Measurements from ENCODE around the gene ATG4A. TPM values are rescaled to one million over a fixed set of nuclear protein-coding genes. Genes with fewer than 3 reads are reported as not detected.

ATG4A gene
- total and polyA plus RNA-seq, 2 of the 8 experiments (the other 6 are each of a cell fraction or from before 2014, with no cell fraction given): 1.2 to 2.0 TPM

DNA sequence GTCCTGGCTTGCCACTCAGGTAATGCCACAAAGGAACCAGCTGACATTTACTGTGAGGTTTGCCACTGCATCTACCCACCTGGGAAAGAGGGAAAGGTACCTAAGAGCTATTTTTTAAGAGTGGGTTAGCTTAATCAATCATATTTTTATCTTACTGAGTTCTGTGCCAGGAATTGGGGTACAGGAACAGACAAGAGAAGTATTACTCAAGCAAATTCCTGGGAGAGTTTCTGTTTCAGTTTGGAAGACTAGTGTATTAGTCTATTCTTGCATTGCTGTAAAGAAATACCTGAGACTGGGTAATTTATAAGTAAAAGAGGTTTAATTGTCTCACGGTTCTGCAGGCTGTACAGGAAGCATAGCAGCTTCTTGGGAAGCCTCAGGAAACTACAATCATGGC lies 23.5 kb upstream of the ATG4A start:
- H3K14ac ChIP-seq (ENCODE audit: insufficient read length): no peak overlapping the region
- no peaks in the 10 kb centered on the region for H4K20me1 ChIP-seq (replicated peaks in 1 of 2; ENCODE audit: control insufficient read depth in 1 of 2, insufficient read depth in 2 of 2, low read length in 2 of 2)
- WGBS, 2 experiments (ENCODE audit: extremely low coverage in 1 of 2, insufficient coverage in 1 of 2, insufficient read length in 1 of 2, insufficient replicate concordance in 2 of 2, low coverage in 1 of 2, low lambda C conversion rate in 2 of 2, missing lambda C conversion rate in 1 of 2): 100% methylated on average over 1 of the region's 1 CpG; no CpG with 5 or more reads in 1 of the 2 experiments
- DNase-seq (ENCODE audit: low read depth in 1 of 2, low spot score in 2 of 2) (no peak), FAIRE-seq (no peak)
- H3K27me3 ChIP-seq (replicated peaks in 1 of 4; ENCODE audit: control insufficient read depth in 3 of 4, extremely low read depth in 1 of 4, insufficient read depth in 3 of 4, low read length in 3 of 4): no peaks in the 10 kb centered on the region
- H3K9ac ChIP-seq (replicated peaks in 1 of 4; ENCODE audit: extremely low read depth in 1 of 4, low read depth in 3 of 4, low read length in 3 of 4): no peak overlapping the region
- H3K23me2 ChIP-seq (ENCODE audit: low read depth, low read length): no peaks in the 10 kb centered on the region
- H3K27ac ChIP-seq (ENCODE audit: low read depth, low read length): no peak overlapping the region
- no peak overlapping the region for H3K56ac ChIP-seq (replicated peaks; ENCODE audit: insufficient read length, low read depth, low read length)
- ChIA-PET CTCF (ENCODE audit: partially characterized antibody) (interaction anchor here (0.6 to 1.0 kb wide), 3 partner anchors 46 to 871 kb away, joined by 3 to 4 read pairs (median 3); no protein-coding TSS in a partner anchor), POLR2A (ENCODE audit: partially characterized antibody) (no interaction called here)
- no peaks in the 10 kb centered on the region for H3K79me2 ChIP-seq (ENCODE audit: control insufficient read depth in 1 of 2, insufficient read depth in 2 of 2, low read length in 2 of 2)
- no peak overlapping the region for H2BK20ac ChIP-seq (ENCODE audit: low read length)
- H3K4me1 ChIP-seq (replicated peaks in 1 of 4; ENCODE audit: control insufficient read depth in 3 of 4, insufficient read depth in 4 of 4, low read length in 3 of 4): no peaks in the 10 kb centered on the region
- H3K9me3 ChIP-seq (ENCODE audit: insufficient read depth in 2 of 2, low read depth in 1 of 2, low read length in 1 of 2): no peaks in the 10 kb centered on the region
- H2AFZ ChIP-seq (ENCODE audit: low read length): no peak overlapping the region
- no peak overlapping the region for H3K18ac ChIP-seq (ENCODE audit: extremely low read depth, low read length)
- no peak overlapping the region for H2BK12ac ChIP-seq (ENCODE audit: low read depth, low read length)
- H4K8ac ChIP-seq (ENCODE audit: extremely low read depth, insufficient read depth, low read length): no peak overlapping the region
- H2BK15ac ChIP-seq (ENCODE audit: low read length): no peak overlapping the region
- no peak overlapping the region for H3K4me2 ChIP-seq (ENCODE audit: insufficient read depth in 1 of 2, low read depth in 2 of 2, low read length in 2 of 2)
- no peak overlapping the region for H3K4me3 ChIP-seq (ENCODE audit: extremely low read depth in 1 of 4, insufficient read depth in 2 of 4, low read depth in 3 of 4, low read length in 4 of 4)
- no peak overlapping the region for H3K4ac ChIP-seq (replicated peaks; ENCODE audit: insufficient read length, low read depth, low read length)
- H3K36me3 ChIP-seq (ENCODE audit: control insufficient read depth in 2 of 4, insufficient read depth in 4 of 4, low read length in 3 of 4): no peaks in the 10 kb centered on the region
- H4K91ac ChIP-seq (replicated peaks; ENCODE audit: insufficient read length, low read length): no peak overlapping the region
- H3K23ac ChIP-seq (ENCODE audit: insufficient read length): no peak overlapping the region
- no peak for TF ChIP-seq HDAC2 (IDR thresholded peaks at IDR 0.05; ENCODE audit: borderline replicate concordance in 1 of 2, low read depth in 2 of 2, low read length in 2 of 2)
- no peak for TF ChIP-seq POLR2AphosphoS5 (IDR thresholded peaks at IDR 0.05; ENCODE audit: low read depth, low read length)
- no peak for TF ChIP-seq KDM1A (IDR thresholded peaks at IDR 0.05; ENCODE audit: borderline replicate concordance, low read length)
- TF ChIP-seq, protein P1, sequence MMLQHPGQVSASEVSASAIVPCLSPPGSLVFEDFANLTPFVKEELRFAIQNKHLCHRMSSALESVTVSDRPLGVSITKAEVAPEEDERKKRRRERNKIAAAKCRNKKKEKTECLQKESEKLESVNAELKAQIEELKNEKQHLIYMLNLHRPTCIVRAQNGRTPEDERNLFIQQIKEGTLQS (IDR thresholded peaks at IDR 0.05; ENCODE audit: insufficient read depth, low read depth, low read length): no peak
- TF ChIP-seq JUND (IDR thresholded peaks at IDR 0.05; ENCODE audit: low read length): no peak
- TF ChIP-seq TEAD4 (IDR thresholded peaks at IDR 0.05; ENCODE audit: low read depth, low read length): no peak
- no peak for TF ChIP-seq BRCA1 (IDR thresholded peaks at IDR 0.05; ENCODE audit: low read depth, low read length)
- no peak for TF ChIP-seq RFX5 (IDR thresholded peaks at IDR 0.05; ENCODE audit: borderline replicate concordance, low read depth, low read length)
- TF ChIP-seq PHF8 (conservative IDR thresholded peaks at IDR 0.05; ENCODE audit: low read depth, low read length): no peak
- TF ChIP-seq JUN (IDR thresholded peaks at IDR 0.05; ENCODE audit: low read depth, low read length): no peak
- no peak for TF ChIP-seq EGR1 (IDR thresholded peaks at IDR 0.05; ENCODE audit: borderline replicate concordance, low read depth, low read length)
- TF ChIP-seq POU5F1 (IDR thresholded peaks at IDR 0.05; ENCODE audit: low read depth, low read length): no peak
- TF ChIP-seq CBX8 (IDR thresholded peaks at IDR 0.05; ENCODE audit: borderline replicate concordance, low read depth, low read length): no peak
- H2BK5ac ChIP-seq (ENCODE audit: low read depth, low read length): no peak overlapping the region
- no peak overlapping the region for H4K5ac ChIP-seq (ENCODE audit: insufficient read length, low read depth, low read length)
- H2BK120ac ChIP-seq (replicated peaks; ENCODE audit: low read depth, low read length): no peak overlapping the region
- no peak overlapping the region for H2AK5ac ChIP-seq (ENCODE audit: low read depth, low read length)
- no peaks in the 10 kb centered on the region for H3K79me1 ChIP-seq (ENCODE audit: low read depth, low read length)

Data from H1 (cell line).